GM11168 (cell line): ENCODE data around the gene PGF.
"Not testable (repeated sequence)": the region's sequence is repeated elsewhere in the genome, so short reads cannot be mapped to it uniquely, and the experiment has no call there.

Source experiments
- in situ Hi-C: fragments of 300-500 bp; cut with MboI; formaldehyde crosslinking; loops from one replicate; pipeline ENCODE4 v1.12.0; 2022; ENCODE audit warnings: low sequenced_read_pairs; ENCODE audit not compliant: unreplicated experiment

PGF gene

GRCh38 chr14:74945852-74946658 lies 9.3 kb downstream of the PGF start:
- in situ Hi-C loops: no loop called here

DNA sequence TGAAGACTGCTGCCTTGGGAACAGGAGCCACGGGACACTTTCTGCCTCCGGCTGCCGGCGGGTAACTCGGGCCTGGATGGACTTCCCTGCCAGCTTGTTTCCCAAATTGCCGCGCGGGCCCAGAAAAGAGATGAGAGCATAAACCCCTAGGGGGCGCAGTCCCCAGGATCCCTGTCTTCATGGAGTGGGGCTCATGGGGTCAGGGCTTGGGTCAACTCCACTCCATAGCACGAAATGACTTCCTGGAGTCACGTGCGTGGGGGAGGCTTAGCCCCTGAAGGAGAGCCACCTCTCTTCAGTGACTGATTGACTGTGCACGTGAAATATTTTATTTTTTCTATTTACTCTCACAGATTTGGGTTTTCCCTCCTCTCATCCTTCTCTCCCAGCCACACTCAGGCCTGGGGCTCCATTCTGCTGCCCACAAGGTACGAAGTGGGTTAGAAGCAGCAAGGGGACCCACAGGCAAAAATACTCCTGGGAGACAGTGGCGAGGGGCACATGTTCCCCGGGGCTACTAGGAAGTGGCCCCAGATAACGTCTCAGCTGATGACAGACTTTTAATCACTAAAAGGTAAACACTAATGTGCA lies 10.0 kb downstream of the PGF start:
- in situ Hi-C loops: no loop called here

GRCh38 chr14:74942608-74943007 lies 12.8 kb downstream of the PGF start:
- in situ Hi-C loops: no loop called here

GRCh38 chr14:74942181-74942580 lies 13.2 kb downstream of the PGF start:
- in situ Hi-C loops: no loop called here

DNA sequence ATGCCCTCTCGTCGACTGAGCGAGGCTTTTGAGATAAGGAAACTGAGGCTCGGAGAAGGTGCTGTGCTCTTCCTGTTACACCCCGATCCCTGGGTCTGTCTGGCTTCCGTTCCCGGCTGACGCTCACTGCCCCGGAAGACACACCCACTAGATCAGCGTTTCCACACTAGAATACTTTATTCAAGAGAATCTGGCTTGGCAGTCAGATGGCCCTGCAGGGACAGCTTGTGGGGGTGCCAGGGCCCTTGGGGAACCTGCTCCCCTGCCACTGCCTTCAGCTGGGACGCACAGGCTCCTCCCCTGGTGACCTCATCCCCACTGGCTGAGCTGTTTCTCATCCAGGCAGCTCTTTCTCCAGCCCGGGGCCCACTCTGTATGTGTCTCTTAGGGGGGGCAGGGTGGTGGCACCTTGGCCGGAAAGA lies 13.7 kb downstream of the PGF start:
- in situ Hi-C loops: no loop called here

DNA sequence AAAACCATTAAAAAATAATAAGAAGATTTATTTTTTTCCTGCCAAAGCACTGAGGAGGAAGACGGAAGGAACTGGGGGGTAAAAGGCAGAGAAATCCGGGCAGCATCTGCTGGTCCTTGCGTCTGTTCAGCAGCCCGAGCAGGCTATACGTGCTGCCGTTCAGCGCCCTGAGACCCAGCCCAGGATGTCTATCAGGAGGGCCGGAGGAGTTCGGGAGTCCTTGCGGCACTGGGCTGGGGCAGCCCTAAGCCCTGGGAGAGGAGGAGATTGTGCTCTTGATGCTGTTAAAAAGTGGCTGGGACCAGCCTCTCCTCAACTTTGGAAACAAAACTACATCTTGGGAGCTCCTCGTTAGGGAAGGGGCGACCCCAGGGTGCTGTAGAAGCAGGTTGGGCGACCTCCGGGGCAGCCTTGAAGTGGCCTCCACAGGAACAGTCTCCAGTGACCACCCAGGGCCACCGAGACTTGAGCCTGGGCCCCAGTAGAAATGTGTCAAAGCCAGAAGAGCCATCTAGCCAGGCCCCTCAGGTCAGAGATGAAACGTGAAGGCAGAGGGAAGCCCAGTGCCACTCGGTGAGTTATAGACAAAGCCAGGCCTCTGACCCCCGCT lies 14.3 kb downstream of the PGF start:
- in situ Hi-C loops: no loop called here

DNA sequence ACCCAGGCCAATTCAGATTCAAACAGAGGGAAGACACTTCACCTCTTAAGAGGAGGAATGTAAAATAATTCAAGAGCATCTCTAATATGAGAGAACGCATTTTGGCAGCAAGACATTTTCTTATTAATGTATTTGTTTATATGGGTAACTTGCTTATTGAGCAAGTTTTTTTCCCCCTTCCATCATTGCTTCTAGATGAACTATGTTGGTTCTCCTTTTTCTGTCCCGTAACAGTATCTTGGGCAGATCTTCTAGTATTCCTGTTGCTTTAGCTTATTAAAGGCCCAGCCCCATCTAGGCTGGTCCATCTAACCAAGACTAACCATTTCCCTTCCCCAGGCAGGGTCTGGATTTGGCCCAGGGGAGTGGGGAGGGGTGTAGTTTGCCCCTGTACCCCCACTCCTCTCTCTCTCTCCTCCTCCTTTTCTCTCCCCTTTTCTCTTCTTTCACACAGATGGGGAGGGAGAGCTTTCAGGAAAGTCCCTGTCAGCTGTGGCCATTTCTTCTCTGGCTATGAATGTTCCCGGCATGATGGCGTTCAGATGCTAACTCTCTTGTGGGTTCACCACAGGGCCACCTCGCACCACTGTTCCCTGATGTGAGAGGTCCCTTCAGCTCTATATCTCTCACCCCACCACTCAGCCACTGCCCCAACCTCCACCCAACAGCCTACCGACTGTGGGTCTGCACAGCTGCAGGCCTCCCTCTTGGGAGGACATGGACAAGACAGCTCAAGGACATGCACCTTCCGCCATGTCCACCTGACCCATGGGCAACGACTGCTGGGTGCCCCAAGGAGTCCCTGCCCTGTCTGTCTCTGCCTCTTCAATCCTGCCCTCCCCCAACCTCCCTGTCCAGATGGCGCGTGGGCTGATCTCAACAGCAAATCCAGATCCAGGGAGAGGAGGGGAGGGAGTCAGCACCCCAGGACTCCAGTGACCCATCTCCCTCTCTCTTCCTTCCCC lies 16.6 kb downstream of the PGF start:
- in situ Hi-C loops: no loop called here

DNA sequence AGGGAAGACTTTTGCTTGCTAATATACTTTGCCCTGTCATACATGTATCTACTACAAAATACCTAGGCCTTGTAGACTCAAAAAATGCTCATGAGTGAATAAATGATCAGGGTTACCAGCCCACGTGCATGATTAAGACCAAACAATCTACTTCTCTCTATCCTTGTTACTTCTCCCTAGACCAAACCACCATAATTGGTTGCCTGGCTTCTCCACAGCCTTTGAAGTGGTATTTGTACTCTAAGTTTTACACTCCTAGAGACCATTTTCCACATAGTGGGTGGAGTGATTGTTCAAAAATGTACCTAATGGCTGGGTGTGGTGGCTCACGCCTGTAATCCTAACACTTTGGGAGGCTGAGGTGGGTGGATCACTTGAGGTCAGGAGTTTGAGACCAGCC lies 18.2 kb downstream of the PGF start:
- in situ Hi-C loops: no loop called here

GRCh38 chr14:74936731-74937130 lies 18.7 kb downstream of the PGF start:
- in situ Hi-C loops: no loop called here

DNA sequence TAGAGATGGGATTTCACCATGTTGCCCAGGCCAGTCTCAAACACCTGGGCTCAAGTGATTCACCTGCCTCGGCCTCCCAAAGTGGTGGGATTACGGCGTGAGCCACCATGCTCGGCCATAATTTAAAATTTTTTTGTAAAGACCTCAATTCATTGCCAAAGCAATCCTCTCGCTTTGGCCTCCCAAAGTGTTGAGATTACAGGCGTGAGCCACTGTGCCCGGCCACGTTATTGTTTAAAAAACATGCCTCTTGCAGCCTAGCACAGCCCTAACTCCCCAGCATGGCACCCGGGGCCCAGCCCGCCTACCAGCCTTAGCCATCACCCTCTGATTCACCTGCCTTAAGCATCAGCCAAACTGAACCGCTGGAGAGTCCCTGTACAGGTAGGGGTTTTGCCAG lies 19.2 kb downstream of the PGF start:
- in situ Hi-C loops: no loop called here

DNA sequence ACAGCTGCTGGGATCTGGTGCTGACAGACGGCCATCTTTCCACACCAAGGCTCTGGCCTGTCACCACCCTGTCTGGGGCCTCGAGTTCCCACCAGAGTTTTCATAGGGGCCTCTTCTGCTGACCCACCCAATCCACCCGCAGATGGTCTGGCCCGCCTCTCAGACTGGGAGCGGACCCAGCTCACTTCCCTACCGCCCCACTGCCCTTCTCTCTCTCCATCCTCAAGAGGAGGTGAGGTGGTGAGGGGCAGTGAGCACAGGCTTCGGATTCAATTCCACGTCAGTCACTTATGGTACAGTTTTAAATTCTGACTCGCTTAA lies 20.1 kb downstream of the PGF start:
- in situ Hi-C loops: no loop called here

DNA sequence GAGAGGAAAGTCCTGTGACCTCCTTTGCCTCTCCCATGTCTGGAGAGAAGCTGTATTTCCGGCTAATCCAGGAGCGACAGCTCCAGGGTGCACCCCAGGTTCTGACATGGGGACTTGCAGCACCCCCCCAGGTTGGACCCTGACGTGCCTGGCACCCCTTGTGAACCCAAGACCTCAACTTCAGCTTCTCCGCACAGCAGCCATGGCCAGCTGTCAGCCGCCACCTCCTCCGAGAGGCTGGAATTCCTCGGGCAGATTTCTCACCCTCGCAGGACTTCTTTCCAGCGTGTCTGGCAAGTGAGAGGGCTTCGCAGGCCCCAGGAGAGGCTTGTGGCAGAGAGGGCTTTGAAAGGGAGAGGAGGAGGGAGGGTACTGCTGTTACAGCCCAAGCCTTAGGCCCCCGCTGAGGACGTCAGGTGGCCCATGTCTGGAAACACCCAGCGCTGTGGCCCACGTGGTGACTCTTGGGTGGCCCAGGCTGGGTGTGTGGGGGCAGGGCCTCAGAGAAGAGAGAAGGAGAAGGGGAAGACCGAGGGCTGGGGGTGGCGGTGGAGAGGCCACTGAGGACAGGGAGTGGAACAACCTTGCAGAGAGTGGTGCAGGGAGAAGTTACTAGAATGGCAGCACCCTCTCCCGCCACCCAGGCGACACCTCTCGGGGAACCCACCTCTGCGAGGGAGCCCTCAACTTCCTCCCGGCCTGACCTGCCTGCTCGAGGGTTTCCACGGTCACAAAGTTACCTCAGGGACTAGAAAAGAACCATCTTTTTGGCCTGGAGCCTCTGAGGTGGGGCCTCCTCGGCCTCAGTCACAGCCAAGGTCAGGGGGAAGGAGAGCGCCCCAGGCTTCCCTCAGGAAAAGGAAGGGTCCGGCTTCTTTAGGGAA lies 20.7 kb downstream of the PGF start:
- in situ Hi-C loops: no loop called here

DNA sequence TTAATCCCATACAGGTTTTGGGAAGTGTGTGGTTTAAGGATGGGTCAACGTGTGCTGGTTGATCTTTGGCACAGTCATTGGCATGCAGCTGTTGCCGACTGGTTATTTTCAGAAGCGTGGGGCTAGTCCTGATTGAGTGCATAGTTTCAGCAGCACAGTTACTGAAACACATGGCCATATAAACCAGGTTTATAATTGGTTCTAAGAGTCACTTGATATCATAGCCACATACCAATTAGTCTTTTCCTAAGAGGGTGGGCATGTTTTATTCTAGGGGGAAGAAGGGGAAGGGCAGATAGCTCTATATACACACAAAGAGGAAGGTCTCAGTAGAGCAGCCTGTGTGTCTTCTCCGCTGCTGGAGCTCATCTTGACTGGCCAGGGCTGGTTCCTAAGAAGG lies 21.4 kb downstream of the PGF start:
- in situ Hi-C loops: no loop called here

DNA sequence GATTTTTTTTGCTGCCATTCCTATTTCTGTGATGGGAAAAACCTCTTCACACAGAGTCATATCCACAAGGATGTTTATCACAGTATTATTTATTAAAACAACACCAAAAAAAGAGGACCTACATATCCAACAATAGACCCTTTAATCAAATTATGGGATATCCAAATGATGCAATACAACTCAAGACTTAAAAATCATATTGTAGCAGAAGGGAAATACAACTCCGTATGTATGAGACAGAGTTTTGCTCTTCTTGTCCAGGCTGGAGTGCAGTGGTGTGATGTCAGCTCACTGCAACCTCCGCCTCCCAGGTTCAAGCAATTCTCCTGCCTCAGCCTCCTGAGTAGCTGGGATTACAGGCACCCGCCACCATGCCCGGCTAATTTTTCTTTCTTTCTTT lies 22.5 kb downstream of the PGF start:
- in situ Hi-C loops: not testable (repeated sequence)

GRCh38 chr14:74932401-74932901 lies 22.9 kb downstream of the PGF start:
- in situ Hi-C loops: no loop called here

DNA sequence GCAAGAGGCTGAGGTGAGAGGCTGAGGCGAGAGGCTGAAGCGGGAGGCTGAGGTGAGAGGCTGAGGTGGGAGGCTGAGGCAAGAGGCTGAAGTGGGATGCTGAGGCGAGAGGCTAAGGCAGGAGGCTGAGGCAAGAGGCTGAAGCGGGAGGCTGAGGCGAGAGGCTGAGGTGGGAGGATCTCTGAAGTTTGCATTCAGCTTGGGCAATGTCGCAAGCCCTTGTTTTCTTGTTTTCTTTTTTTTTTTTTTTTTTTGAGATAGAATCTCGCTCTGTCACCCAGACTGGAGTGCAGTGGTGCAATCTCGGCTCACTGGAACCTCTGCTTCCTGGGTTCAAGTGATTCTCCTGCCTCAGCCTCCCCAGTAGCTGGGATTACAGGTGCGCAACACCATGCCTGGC lies 23.7 kb downstream of the PGF start:
- in situ Hi-C loops: not testable (repeated sequence)

DNA sequence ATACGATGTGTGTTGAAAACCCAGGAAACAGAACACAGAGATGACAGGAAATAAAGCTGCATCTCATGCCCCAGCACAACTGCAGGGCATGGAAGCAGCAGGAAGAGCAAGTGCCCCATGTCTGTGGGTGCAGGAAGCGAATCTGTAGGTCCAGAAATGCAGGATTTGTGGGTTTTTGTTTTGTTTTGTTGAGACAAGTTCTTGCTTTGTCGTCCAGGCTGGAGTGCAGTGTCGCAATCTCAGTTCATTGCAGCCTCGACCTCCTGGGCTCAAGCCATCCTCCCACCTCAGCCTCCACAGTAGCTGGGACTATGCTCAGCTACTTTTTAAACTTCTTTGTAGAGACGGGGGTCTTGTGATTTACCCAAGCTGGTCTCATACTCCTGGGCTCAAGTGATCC lies 26.2 kb downstream of the PGF start:
- in situ Hi-C loops: no loop called here

DNA sequence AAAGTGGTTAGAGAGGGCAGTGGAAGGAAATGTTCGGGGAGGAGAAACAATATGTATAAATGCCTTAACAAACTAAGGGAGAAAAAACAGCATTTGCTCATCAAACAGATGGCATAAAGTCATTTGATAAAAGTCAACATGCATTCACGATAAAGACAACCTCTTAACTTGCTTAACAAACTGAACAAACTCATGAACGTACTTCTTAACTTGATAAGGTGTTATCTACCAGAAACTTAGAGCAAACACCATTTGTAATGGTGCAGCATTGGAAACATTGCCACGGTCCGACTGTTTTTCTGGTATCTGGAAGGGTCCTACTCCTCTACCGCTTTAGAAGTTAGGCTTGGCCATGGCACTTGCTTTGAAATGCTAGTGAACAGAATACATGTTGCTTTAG lies 28.2 kb downstream of the PGF start:
- in situ Hi-C loops: no loop called here

GRCh38 chr14:74924061-74924460 lies 31.3 kb downstream of the PGF start:
- in situ Hi-C loops: no loop called here
